ENCODE measurements around the gene STXBP6.

GRCh38 chr14:25062022-25062321 is 12.0 kb upstream of the STXBP6 start:
- TF ChIP-seq EZH2phosphoT487 (IDR thresholded peaks at IDR 0.05), result no peak
- TF ChIP-seq, protein P1, sequence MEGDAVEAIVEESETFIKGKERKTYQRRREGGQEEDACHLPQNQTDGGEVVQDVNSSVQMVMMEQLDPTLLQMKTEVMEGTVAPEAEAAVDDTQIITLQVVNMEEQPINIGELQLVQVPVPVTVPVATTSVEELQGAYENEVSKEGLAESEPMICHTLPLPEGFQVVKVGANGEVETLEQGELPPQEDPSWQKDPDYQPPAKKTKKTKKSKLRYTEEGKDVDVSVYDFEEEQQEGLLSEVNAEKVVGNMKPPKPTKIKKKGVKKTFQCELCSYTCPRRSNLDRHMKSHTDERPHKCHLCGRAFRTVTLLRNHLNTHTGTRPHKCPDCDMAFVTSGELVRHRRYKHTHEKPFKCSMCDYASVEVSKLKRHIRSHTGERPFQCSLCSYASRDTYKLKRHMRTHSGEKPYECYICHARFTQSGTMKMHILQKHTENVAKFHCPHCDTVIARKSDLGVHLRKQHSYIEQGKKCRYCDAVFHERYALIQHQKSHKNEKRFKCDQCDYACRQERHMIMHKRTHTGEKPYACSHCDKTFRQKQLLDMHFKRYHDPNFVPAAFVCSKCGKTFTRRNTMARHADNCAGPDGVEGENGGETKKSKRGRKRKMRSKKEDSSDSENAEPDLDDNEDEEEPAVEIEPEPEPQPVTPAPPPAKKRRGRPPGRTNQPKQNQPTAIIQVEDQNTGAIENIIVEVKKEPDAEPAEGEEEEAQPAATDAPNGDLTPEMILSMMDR (IDR thresholded peaks at IDR 0.05), result no peak

Data from neural progenitor cell (in vitro differentiated cells).